ENCODE results near the gene ATP2C1.

Gene ATP2C1

DNA sequence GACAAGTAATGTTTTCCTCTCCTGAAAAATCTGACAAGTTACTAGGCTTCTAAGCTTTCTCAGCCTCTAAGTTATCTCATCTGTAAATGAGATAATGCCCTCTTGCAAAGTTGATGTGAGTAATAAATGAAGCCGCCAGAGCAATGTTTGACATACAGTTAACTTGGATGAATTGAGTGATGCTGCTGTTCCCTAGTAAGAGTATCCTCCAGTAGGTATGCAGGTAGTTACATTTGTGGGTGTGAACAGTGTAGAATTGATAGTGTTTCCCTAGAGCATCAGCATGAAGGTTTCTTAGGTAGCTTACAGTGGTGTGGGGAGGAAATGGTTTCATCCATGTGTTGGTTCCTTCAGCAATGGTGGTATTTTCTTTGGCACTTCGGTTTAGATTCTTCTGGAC is 3.4 kb downstream of the ATP2C1 start:
- DNase-seq: no peak

DNA sequence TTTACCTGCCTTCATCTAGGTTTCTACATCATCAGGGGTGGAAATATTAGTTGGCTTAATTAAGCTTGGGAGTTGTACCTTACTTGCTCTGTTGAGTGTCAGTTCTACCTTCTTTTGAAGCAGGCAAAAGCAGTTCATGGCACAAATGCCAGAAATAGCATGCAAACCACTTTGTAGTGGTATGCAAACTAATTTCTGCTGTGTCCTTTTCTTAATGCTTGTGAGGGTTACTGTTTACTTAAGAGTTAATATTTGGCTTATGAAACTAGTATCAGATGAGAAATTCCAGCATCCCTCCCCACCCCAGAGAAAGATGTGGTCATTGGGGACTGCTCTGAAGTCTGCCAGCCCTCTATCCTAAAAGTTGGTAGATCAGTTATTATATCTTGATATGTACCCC is 7.1 kb downstream of the ATP2C1 start:
- no peak for DNase-seq

DNA sequence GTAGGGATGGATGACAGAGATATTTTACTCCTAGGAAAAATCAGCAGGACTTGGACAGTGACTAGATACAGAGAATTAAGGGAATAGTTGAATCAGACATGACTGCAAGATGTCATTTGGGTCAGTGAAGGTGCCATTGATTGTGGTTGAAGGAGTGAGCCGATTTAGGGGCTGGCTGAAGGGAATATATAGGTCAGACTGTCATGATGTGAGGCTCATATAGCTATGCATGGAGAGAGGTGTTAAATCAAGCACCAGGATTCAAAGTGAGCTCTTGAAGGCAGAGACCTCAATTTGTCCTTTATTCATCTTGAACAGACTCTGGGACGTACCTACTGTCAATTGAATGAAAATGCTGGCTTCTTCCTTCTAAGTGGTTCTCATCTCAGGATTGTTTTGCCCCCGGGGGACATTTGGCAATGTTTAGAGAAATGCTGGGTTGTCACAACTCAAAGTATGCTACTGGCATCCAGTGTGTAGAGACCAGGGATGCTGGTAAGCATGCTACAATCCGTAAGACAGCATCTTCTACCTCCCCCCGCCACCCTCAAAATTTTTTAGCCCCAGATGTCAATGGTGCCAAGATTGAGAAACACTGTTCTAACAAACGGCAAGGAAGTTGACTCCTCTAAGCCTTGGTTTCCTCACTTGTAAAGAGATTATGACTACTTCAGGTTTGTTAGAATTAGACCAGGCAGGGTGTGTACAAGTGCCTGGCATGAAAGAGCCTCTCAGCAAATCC is 7.8 kb downstream of the ATP2C1 start:
- DNase-seq: no peak

DNA sequence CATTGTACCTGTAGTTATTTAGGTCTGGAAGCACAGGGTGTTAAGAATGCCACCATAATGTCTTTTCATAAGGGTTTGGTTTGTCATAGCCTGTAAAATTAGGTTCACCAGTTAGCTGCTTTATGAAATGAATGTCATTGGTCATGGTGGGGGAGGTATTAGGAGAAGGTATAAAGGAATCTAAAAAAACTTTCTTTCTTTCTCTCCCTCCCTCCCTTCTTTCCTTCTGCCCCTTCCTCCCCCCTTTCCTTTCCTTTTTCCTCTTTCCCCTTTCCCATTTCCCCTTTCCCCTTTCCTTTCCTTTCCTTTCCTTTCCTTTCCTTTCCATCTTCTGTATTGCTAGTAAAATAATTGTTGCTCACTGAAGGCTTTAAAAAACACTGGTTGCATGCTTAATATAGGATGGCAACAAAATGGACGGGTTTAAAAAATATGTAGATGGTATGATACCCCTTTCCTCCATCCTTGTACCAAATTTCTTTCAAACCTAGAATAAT is 9.6 kb downstream of the ATP2C1 start:
- no peak for DNase-seq

DNA sequence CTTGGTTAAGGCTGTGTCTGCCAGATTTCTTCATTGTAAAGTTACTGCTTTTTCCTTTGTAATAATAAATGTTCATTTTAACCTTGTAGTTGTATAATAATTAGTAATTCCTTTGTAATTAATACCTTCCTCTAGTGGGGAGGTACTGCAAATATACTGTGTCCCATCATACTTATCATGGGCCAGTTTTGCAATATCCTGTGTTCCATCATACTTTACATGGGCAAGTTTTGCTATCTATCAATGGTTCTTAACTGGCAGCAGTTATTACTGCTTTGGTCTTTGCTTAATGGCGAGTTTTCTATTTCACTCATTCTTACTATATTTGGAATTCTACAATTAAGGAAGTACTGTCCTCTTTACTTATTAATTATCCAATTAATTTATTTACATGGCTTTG is 10.6 kb downstream of the ATP2C1 start:
- DNase-seq: no peak

DNA sequence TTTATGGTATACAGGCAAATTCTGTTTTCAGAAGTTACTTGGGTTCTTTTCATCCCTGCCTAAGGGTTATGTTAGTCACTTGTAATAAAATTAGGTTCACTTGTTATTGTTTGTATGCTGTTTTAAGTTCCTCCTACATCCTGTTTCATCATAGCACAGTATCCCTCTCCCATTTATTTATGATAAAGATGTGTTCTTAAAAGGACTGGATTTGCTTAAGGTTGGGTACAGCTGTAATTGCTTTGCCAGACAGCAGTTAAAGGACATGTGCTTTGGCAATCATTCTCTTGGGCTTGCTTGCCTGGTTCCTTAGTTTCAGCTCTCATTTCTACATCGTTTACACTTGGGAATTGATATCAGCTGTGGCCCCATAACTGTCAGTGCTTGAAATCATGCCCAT is 11.7 kb downstream of the ATP2C1 start:
- DNase-seq: no peak

DNA sequence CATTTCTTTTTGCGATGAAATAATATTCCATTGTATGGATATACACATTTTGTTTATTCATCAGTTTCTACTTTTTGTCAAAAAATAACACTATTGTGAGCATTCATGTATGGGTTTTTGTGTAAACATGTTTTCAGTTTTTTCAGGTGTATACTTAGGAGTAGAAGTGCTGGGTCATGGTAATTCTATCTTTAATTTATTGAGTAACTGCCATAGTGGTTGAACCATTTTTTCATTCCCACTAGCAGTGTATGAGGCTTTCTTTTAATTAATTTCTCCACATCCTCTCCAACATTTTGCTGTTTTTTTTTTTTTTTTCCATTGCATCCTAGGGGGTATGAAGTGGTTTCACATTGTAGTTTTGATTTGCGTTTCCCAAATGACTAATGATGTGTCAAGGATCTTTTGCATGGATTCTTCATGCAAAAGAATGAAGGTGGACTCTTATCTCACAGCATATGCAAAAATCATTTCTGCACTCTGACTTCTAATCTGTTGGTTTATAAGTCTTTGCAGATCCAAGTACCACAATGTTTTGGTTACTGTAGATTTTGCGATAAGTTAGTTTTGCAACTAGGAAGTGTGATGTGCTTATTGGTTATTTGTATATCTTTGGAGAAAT is 12.6 kb downstream of the ATP2C1 start:
- DNase-seq: no peak

DNA sequence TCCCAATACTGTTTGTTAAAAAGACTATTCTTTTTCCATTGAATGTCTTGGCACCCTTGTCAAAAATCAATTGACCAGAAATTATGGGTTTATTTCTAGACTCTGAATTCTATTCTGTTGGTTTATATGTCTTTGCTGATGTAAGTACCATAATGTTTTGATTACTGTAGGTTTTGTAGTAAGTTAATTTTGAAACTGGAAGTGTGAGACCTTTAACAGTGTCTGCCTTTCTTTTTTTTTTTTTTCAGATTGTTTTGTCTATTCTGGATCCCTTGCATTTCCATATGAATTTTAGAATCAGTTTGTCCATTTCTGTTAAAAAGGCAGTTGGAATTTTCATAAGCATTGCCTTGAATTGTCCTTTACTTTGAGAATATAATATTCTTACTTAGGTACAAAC is 13.6 kb downstream of the ATP2C1 start:
- no peak for DNase-seq

DNA sequence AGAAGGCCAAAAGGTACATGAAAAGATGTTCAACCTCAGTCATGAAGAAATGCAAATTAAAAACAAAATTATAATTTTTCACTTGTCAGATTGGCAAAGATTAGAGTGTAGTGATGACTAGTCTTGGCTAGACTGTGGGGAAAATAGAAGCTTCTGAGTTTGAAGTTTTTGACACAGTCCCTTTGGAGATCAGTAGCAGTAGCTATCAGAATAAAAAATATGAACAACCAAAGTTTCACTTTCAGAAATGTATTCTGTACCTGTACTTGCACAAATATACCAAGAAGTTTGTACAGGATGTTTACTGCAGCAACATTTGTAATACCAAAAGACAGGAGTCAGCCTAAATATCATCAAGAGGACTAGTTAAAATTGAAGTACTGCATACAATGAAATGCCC is 14.1 kb downstream of the ATP2C1 start:
- no peak for DNase-seq

DNA sequence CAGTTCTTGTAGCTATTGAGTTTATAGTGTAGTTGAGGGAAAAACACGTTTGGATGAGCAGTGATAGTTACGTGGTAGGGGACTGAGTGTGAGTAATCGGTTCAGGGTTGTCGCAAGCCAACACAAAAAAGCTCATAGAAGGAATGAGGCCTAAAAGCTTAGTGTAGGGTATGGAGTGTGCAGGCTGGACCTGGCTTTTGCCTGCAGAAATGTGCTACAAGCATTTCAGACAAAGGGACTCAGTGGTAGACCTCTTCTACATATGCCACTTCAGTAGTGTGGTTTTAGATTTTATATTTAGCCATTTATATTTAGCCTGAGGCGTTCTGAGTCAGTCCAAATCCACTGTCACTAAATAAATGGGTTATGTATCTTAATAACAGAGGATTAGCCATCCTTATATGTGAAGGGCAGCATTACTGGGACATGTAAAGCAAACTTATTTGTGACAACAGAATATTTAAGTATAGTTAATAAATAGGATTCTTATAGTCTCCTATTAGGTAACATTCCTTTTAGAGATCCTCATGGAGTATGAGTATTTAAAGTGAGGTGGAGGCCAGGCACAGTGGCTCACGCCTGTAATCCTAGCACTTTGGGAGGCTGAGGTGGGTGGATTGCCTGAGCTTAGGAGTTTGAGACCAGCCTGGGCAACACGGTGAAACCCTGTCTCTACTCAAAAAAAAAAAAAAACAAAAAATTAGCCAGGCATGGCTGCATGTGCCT is 21.8 kb downstream of the ATP2C1 start:
- no peak for DNase-seq

DNA sequence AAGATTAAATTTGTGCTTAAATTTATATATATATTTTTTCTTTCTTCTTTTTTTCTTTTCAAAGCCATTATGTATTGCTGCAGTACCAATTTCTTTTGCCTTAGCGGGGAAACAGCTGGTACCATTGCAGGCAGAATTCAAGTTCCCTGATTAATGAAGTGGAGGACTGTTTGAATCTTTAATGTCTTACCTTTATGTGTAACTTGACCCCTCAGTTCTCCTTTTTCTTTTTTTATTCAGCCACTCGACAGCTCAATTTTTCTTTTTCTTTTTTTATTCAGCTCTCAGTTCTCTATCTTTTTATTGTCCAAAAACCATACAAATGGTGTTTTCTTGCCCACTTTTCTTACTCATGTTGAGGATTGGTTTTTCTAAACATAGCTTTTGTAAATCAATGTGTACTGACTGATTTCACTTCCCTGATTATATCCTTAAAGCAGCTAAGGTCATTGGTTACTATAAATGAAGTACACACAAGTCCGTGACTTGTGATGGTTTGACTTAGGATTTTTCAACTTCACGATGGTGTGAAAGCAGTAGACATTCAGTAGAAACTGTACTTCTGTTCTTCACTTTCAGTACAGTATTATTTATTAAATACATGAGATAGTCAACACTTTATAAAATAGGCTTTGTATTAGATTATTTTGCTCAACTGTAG is 22.8 kb downstream of the ATP2C1 start:
- no peak for DNase-seq

DNA sequence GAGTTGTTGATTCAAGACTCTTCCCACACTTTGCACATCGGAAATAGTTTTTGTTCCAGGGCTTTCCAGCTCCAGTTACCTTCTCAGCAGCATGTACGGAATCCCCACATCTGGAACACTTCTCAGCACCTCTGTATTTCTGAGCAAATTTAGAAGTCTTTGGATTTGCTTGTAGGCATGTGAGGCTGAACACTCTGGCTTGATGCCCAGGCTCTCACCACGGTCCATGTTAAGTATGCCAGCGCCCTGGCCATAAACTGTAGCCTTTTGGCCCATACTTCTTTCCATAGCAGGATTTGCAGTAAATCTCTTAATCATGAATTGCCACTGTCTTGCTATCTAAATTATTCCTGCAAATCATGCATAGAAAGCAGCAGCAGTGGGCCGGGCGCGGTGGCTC is 24.4 kb downstream of the ATP2C1 start:
- no peak for DNase-seq

DNA sequence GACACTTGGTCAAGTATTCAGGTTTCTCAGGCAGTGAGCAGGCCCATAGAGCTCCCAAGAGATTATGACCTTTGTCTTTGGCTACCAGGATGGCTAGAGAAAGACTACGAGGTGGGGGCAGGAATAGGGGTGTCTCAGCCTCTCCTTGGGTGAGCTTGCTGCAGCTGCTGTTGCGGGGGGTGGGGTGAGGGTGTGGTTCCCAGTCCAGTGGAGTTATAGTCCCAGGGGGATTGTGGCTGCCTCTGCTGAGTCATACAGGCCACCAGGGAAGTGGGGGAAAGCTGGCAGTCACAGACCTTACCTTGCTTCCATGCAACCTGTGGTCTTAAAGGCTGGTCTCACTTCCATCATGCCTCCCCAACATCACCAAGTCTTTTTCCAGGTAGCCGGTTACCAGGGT is 31.7 kb downstream of the ATP2C1 start:
- DNase-seq: no peak

DNA sequence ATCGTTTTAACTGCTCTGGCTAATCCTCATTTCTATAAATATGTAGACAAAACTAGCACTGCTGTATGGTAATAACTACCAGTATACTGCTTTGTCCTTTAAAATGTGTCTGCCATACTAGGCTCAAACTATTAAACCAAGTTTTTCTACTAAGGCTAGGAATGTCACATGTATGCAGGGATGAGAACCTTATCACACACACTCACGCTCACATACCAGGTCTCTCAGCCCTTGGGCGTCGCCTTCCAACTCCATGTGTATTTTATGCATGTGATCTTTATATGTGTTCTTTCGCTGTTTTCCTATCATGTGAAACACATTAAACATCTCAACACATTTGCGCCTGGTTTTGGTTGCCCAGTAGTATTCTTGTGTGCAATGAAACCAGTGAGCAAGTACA is 32.6 kb downstream of the ATP2C1 start:
- no peak for DNase-seq

DNA sequence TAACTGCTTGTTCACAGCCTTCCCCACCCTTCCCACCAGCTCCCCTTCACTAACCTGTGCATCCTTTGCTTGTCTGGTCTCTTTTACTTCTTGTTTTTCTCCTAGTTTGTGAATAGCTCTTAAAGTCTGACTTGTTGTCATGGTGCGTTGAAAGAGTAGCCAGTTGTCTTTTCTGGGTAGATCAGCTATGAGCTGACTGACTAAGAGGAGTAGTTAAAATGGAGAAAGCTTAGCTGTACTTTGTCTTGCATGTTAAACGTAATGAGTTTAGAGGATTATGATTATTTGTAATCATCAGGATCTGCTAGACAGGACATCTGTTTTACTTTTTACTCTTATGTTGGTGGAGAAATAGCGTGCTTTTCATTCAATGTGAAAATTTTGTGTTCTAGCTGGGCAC is 35.9 kb downstream of the ATP2C1 start:
- no peak for DNase-seq

DNA sequence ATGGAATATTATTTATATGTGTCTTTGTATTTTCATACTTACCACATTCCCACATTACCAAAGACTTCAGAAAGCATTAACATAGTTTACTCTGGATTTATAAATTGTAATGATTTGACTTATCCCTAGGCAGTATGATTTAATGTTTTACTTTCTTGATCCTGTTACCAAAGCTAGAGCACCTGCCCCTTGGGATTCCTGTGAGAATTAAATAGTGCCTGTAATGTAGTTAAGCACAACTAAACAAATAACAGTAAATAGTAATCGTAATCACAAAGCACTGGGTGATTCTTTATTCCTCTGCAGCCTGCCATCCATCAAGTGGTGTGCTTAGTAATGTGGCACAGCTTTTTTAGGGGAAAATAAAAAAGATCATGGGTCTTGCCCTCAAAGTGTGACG is 39.1 kb downstream of the ATP2C1 start:
- no peak for DNase-seq

DNA sequence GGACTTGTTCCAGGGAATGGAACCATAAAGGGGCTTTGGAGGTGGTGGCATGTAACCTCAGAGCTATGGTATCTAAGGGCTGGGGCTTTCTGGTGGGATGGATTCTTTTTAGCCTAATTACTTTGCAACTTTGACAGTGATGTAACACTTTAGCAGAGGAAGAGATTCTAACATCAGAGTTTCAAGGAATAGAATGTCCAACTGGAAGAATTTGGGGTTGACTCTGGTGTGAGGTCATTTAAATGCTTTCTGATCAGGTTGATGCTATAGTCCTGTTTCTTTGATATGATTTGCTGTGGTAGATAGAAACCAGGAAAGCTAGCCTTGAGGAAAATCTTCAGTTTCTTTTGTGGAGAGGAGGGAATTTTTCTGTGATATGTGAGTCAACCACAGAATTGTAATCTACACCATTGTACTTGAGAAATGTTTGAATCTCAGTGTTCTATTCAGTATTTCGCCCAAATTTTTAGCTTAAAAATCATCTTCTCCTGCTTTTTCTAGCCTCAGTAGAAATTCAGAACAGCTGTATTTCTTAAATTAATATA is 40.0 kb downstream of the ATP2C1 start:
- no peak for DNase-seq

DNA sequence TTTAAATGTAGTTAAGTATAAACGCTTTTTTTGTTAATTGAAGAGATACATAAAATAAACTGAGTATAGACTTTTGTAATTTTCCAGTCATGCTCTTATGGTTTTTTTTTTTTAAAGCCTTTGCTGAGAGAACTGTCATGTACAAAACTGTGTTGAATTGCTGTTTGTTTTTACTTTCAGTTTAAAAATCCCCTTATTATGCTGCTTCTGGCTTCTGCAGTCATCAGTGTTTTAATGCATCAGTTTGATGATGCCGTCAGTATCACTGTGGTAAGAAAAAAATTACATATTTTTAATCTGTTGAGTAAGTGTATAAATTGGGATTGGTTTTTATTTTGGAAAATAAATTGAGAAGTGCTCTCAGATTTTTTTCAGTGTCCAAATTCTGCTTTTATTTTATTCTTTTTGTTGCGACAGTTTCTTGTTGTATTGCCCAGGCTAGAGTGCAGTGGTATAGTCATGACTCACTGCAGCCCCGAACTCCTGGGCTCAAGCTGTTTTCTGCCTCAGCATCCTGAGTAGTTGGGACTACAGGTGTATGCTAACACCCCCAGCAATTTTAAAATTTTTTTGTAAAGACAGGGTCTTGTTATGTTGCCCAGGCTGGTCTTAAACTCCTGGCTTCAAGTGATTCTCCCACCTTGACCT is 40.7 kb downstream of the ATP2C1 start:
- DNase-seq: no peak

DNA sequence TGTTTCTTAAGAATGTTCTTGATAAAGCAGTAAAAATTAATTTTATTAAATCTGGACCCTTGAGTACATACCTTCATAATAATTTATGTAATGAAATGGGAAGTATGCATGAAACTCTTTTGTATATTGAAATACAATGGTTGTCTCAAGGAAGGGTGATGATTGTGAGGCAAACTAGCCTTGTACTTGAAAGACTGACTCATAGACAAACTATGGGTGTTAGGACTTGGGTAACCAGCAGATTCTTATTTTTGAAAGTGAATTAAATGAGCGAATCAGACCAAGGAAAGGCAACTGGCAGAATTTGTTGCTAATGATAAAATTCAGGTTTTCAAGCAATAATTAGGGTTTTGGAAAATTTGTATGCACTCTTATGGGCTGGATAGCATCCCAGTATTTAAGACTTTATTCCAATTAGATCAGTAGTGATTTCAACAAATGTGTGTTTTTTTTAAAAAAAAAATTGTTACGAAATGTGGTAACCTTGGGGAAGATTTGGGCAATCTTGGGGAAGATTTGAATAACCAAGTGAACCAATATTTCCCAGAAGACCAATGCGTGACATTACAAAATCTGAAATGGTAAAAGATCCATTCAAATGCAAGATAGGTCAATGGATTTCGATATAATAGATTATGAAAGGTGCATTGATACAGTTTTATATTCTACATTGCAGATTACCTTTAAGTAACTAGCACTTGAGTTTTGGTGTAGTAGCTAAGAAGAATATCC is 42.0 kb downstream of the ATP2C1 start:
- DNase-seq: no peak

DNA sequence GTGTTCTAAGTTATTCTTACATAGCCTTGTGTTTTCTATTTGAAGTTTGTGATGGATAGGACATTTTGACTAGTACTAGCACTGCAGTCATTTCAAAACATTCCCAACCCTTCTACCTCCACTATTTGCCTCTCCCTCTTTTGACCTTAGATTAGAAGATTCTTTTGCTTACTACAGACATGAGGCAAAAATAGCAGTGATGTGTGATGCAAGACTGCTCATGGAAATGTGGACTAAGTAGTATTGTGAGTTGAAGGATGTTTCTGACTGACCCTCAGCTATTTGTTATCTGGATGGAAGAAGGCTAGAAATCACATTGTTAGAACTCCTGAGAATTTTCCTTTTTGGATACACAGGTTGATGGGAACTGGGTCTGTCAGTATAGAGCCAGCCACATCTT is 45.9 kb downstream of the ATP2C1 start:
- no peak for DNase-seq

DNA sequence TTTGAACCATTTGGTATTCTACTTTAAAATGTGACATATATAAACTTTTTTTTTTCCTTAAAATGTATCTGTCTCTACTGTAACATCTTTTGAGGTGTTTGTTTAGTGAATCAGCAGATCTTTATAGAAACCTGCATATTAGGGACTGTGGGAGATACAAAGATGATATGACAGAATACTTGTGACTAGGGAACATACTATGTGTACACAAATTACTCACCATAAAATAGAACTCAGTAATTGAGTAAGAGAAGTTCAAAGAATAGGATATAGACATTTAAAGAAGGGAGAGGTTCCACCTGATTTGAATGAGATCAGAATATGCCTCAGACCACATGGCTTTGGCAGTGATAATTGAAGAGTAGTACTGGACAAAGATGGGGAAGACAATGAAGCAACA is 47.9 kb downstream of the ATP2C1 start:
- DNase-seq: no peak

DNA sequence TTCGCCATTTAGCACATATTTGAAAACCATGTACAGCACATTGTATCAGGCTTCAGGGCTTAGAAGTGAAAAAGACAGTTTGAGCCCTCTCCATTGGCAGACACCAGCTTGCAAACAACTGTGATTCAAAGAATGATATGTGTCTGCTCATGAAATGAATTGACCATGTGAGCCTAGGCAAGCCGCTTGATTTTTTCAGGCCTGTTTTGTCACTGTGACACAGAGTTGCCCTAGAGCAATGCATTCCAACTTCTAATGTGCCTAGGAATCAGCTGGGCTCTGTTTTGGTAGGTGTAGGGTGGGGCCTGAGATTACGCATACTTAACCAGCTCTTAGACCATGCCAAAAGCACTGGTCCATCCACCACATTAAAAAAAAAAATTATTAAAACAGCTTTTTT is 53.0 kb downstream of the ATP2C1 start:
- DNase-seq: no peak

All from SIG-M5 (cell line).